ENCODE data around the gene SLC6A9. TPM values are rescaled to one million over a fixed set of nuclear protein-coding genes. Genes with fewer than 3 reads are reported as not detected.

SLC6A9 gene
- total RNA-seq, 1 donor from 2014 or later, result 51.6 TPM

GRCh38 chr1:44043176-44044070 is 12.2 kb upstream of the SLC6A9 start:
- no peak for DNase-seq (ENCODE audit: extremely low spot score, unreplicated experiment)
- Mint-ChIP-seq H3K27ac (ENCODE audit: unreplicated experiment) (no peak overlapping the region), H3K4me3 (ENCODE audit: unreplicated experiment) (no peak overlapping the region), H3K9me3 (ENCODE audit: unreplicated experiment) (no peaks in the 10 kb centered on the region), H3K36me3 (ENCODE audit: unreplicated experiment) (peaks cover 2% of the 10 kb centered on the region), H3K4me1 (ENCODE audit: unreplicated experiment) (peaks cover 8% of the 10 kb centered on the region), H3K27me3 (ENCODE audit: unreplicated experiment) (peaks cover 11% of the 10 kb centered on the region)
- no peak for TF ChIP-seq CTCF (IDR thresholded peaks at IDR 0.05)

DNA sequence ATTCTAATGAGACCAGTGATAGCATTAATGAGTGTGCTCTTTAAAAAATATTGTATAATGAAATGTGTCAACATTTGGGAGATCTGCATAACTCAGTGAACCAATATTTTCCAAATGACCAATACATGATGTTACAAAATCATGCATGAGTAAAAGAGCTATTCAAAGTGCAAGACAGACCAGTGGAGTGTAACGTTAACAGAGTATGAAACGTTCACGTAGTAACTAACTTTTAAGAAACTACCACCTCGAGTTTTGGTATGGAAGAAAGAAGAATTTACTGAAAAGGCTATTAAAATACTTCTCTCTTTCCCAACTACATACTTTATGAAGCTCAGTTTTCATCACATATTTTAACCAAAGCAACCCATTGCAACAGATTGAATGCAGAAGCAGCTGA is 9.6 kb upstream of the SLC6A9 start:
- TF ChIP-seq CTCF (IDR thresholded peaks at IDR 0.05), result no peak
- H3K36me3 Mint-ChIP-seq (ENCODE audit: unreplicated experiment), result peaks cover 2% of the 10 kb centered on the region
- no peaks in the 10 kb centered on the region for H3K9me3 Mint-ChIP-seq (ENCODE audit: unreplicated experiment)
- H3K4me3 Mint-ChIP-seq (ENCODE audit: unreplicated experiment), result no peak overlapping the region
- peaks cover 11% of the 10 kb centered on the region for H3K27me3 Mint-ChIP-seq (ENCODE audit: unreplicated experiment)
- peaks cover 9% of the 10 kb centered on the region for H3K4me1 Mint-ChIP-seq (ENCODE audit: unreplicated experiment)
- DNase-seq (ENCODE audit: extremely low spot score, unreplicated experiment), result no peak
- H3K27ac Mint-ChIP-seq (ENCODE audit: unreplicated experiment), result no peak overlapping the region

DNA sequence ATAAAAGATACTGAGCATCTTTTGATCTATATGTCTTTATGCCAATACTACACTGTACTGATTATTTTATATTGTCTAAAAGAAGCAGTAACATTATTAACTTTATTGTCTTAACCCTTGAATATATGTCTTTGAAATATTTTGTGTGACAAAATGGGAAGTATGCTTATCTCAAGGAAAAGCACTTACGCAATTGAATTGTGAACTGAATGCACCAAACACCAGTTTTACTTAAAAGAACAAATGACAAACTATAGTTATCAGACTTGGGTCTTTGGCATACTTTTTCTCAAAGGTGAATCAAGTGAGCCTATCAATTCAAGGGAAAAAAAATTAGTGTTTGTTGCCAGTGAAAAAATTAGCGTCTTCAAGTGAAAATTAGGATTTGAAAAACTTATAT is 9.2 kb upstream of the SLC6A9 start:
- peaks cover 9% of the 10 kb centered on the region for H3K4me1 Mint-ChIP-seq (ENCODE audit: unreplicated experiment)
- no peak for DNase-seq (ENCODE audit: extremely low spot score, unreplicated experiment)

GRCh38 chr1:44038876-44039657 is 7.8 kb upstream of the SLC6A9 start:
- H3K9me3 Mint-ChIP-seq (ENCODE audit: unreplicated experiment), result no peaks in the 10 kb centered on the region
- no peak for DNase-seq (ENCODE audit: extremely low spot score, unreplicated experiment)
- H3K27ac Mint-ChIP-seq (ENCODE audit: unreplicated experiment), result no peak overlapping the region
- peaks cover 6% of the 10 kb centered on the region for H3K27me3 Mint-ChIP-seq (ENCODE audit: unreplicated experiment)
- TF ChIP-seq CTCF (IDR thresholded peaks at IDR 0.05), result no peak
- no peak overlapping the region for H3K4me3 Mint-ChIP-seq (ENCODE audit: unreplicated experiment)
- no peaks in the 10 kb centered on the region for H3K36me3 Mint-ChIP-seq (ENCODE audit: unreplicated experiment)
- H3K4me1 Mint-ChIP-seq (ENCODE audit: unreplicated experiment), result peaks cover 9% of the 10 kb centered on the region

More for the DNA sequence above, 9.2 kb upstream of the SLC6A9 start:
- no peak overlapping the region for H3K4me3 Mint-ChIP-seq (ENCODE audit: unreplicated experiment)
- TF ChIP-seq CTCF (IDR thresholded peaks at IDR 0.05), result no peak
- H3K9me3 Mint-ChIP-seq (ENCODE audit: unreplicated experiment), result no peaks in the 10 kb centered on the region
- peaks cover 2% of the 10 kb centered on the region for H3K36me3 Mint-ChIP-seq (ENCODE audit: unreplicated experiment)
- no peak overlapping the region for H3K27ac Mint-ChIP-seq (ENCODE audit: unreplicated experiment)
- peaks cover 11% of the 10 kb centered on the region for H3K27me3 Mint-ChIP-seq (ENCODE audit: unreplicated experiment)

- H3K9me3 Mint-ChIP-seq (ENCODE audit: unreplicated experiment), result no peaks in the 10 kb centered on the region
- TF ChIP-seq CTCF (IDR thresholded peaks at IDR 0.05), result no peak
- H3K4me3 Mint-ChIP-seq (ENCODE audit: unreplicated experiment), result no peak overlapping the region
- H3K4me1 Mint-ChIP-seq (ENCODE audit: unreplicated experiment), result peaks cover 11% of the 10 kb centered on the region
- H3K27ac Mint-ChIP-seq (ENCODE audit: unreplicated experiment), result no peak overlapping the region
- H3K36me3 Mint-ChIP-seq (ENCODE audit: unreplicated experiment), result no peaks in the 10 kb centered on the region
- DNase-seq (ENCODE audit: extremely low spot score, unreplicated experiment), result no peak
- no peaks in the 10 kb centered on the region for H3K27me3 Mint-ChIP-seq (ENCODE audit: unreplicated experiment)
Measured at GRCh38 chr1:44037154-44037553, 5.9 kb upstream of the SLC6A9 start.

Data from osteocyte (in vitro differentiated cells).